NCI-H1105 (cell line): Measurements from ENCODE around the gene MDN1.
A peak's percentile ranks its signal among the peaks of the same experiment; 100 is the strongest.

Experiments used
- DNase-seq: peaks from one replicate; lab custom pipeline; 2025; lab: John Stamatoyannopoulos, UW

The MDN1 gene

GRCh38 chr6:89692256-89692655, 127.3 kb downstream of the MDN1 start:
- DNase-seq = no peak

- no peak for DNase-seq
Observed at GRCh38 chr6:89690944-89691324, 128.7 kb downstream of the MDN1 start.

- no peak for DNase-seq
Observed at GRCh38 chr6:89689732-89690131, 129.9 kb downstream of the MDN1 start.

GRCh38 chr6:89688328-89688727, 131.3 kb downstream of the MDN1 start:
- DNase-seq = no peak

DNA sequence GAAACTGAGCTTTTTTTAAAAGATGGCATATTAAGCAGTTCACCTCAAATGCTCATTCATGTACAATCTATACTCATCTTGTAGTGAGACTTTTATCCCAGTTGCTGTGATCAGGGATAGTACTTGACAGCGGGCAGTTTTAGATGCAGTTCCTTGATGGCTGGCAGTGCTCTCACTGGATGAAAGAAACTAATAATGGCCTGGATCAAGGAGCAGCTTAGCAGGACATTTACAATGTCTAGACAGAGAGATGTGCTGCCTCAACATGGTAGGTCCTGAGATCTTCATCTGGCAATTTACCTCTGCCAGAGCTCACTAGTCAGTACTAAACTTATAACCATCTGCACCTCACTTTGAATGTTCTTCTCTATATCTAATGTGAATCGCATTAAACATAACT, 134.3 kb downstream of the MDN1 start:
- DNase-seq = no peak

DNA sequence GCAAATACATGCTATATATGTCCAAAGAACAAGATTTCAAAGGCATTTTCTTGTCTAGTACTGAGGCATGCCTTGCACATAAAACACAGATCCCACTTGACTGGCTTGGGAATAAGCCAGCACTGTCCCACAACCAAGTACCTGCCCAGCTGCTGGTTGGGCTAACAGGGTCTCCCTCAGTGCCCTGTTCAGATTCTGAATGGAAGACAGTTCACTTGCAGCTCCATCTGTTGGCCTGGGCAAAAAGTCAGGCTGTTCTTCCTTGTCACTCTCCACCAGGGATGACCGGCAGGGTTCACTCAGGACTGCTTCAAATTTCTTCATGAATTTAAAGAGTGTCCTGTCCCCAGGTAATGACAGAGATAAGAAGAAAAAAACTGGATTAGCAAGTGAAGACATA, 136.6 kb downstream of the MDN1 start:
- no peak for DNase-seq

- DNase-seq = no peak
Observed at GRCh38 chr6:89681983-89682564, 137.5 kb downstream of the MDN1 start.

- DNase-seq = no peak
Observed at GRCh38 chr6:89680551-89680950, 139.0 kb downstream of the MDN1 start.

DNA sequence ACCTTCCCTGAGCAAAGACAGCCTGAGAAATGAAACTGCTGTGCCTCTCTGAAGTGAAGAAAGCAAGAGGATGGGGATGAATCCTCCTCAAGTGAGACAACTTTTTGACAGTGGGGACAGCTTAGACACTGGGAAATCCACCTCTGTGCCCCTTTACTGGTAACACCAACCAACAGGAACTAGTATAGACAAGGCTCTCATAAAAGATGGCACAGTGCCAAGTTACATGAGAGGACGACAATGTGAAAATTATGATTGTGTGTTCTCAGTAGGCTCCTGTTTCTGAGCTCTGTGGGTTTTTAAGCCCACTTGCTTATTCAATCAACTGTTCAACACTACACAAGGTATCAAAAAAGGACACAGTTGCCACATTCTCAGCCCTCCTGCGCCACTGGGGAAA, 139.4 kb downstream of the MDN1 start:
- peak; percentile 46 for DNase-seq

GRCh38 chr6:89679215-89680120, 140.1 kb downstream of the MDN1 start:
- no peak for DNase-seq

DNA sequence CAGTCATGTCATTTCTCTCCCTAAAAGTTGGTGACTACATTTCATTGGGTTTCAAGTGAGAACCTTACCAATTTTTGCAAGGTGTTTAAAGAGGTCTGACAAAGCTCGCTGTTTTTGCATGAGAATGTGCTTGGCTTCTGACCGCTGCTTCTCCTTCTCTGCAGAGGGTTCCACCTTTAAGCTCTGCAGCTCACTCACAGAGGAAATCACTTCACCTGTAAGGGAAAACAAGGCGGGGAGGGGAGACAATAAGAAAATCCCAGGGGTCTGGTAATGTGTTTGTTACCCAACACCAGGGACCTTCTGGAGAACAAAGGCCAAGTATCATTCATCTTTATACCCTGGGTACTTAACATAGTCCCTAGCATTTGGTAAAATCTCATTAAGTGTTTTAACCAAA, 141.1 kb downstream of the MDN1 start:
- DNase-seq = no peak

- no peak for DNase-seq
Observed at GRCh38 chr6:89675949-89676748, 143.4 kb downstream of the MDN1 start.

DNA sequence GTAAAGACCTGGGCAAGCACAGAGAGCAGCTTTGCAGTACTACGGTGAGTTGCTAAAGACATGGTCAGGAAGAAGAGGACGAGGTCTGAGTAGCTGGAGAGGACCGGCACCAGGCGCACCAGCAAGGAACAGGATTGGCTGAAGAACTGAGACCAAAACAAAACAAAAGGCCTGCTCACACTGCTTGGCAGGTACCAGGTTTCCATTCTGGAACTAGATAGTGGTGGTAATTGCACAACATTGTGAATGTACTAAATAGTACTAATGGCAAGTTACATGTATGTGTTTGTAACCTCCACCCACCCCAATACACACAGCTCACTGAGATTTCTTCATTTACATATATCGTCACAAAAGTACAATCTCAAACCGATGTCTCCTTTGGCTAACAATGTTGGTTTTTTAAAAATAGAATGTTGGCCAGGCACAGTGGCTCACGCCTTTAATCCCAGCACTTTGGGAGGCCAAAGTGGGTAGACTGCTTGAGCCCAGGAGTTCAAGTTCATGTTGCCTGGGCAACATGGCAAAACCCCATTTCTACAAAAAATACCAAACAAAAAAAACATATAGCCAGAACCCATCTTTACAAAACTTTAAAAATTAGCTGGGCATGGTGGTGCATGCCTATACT, 148.5 kb downstream of the MDN1 start:
- DNase-seq = no peak

- no peak for DNase-seq
Observed at GRCh38 chr6:89669002-89669401, 150.6 kb downstream of the MDN1 start.

DNA sequence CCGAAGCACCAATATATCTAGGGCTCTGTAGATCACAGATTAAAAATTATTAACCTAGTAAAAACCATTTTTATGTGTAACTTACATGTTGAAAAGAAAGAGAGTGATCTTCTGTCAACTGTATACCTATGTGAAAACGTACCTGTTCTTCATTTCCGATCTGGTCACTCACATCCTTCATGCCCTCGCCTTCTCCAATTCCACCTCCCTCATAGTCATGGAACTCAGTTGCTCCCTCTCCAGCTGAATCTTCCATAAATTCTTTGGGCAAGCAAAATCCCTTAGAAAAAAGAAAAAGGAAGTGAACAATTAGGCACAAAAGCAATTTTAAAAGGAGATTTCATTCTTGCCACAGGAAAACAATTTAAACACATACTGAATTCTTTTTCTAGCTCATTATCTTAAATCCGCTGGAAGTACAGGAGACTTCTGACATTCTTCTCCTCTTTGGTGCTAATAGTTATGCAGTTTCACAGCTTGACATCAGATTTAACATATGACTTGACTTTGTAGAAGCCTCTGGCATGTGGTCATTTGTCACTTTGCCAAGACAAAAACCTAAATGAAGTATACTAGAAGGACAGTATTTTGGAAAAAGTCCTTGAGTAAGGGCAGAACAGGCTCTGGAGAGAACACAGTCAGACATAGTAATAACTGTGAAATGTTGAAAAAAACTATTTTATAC, 151.6 kb downstream of the MDN1 start:
- no peak for DNase-seq

DNA sequence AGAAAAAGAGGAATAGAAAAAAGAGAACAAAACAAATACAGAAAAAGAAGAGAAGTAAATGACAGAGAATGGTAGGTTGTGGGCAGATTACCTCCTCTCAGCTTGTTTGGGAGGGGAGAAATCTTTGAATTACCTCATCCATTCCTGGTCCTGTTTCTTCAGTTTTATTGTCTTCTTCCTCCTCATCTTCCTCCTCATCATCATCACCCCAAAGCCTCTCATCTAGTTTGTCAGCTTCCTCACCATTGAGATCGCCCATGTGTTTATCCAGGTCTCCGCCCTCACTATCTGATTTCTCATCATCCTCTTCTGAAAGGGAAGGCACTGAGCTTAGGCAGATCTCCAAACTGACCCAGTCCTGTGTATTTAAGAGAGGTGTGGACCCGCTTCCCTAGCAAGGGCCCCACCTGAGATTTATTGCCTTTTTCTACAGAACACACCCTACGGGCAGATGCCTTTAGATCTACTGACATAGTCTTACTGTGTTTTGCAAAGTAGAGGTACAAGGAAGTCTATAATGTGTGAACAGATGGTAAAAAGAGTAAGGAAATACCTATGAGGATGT, 156.9 kb downstream of the MDN1 start:
- DNase-seq = no peak

GRCh38 chr6:89661559-89661958, 158.0 kb downstream of the MDN1 start:
- DNase-seq = no peak

- no peak for DNase-seq
Observed at GRCh38 chr6:89660981-89661380, 158.6 kb downstream of the MDN1 start.

GRCh38 chr6:89657445-89658158, 162.0 kb downstream of the MDN1 start:
- no peak for DNase-seq

- no peak for DNase-seq
Observed at GRCh38 chr6:89655122-89655521, 164.5 kb downstream of the MDN1 start.

GRCh38 chr6:89650579-89650978, 169.0 kb downstream of the MDN1 start:
- no peak for DNase-seq
